Tibial nerve (tissue), 4 donors: ENCODE data around the gene OR10H2. TPM values are rescaled to one million over a fixed set of nuclear protein-coding genes. Genes with fewer than 3 reads are reported as not detected.

Experiments used
- DNase-seq, 2 donors: peaks; one replicate each; pipeline ENCODE4 v3.0.0-alpha.2; 2019; ENCODE audit warnings: low spot score in 2 of 2
- H3K27ac ChIP-seq, 4 donors: fragments of 200-600 bp; sonication (generic) in 3 of 4; one replicate each; pipeline ENCODE4 v1.5.1; 2017 to 2019; ENCODE audit warnings: mild to moderate bottlenecking in 1 of 4
- H3K27me3 ChIP-seq, 2 donors: fragments of 200-600 bp; sonication (generic) in 1 of 2; one replicate each; pipeline versions ENCODE4 v1.5.1 to v1.6.0; 2017 to 2019
- H3K36me3 ChIP-seq, 3 donors: fragments of 200-600 bp; sonication (generic); one replicate each; pipeline ENCODE4 v1.5.1; 2018 to 2019
- H3K4me1 ChIP-seq, 4 donors: fragments of 200-600 bp; sonication (generic) in 3 of 4; one replicate each; pipeline ENCODE4 v1.5.1; 2017 to 2019
- H3K4me3 ChIP-seq, 4 donors: fragments of 200-600 bp; sonication (generic) in 3 of 4; one replicate each; pipeline ENCODE4 v1.5.1; 2017 to 2019; ENCODE audit warnings: mild to moderate bottlenecking in 1 of 4, moderate library complexity in 1 of 4
- H3K9me3 ChIP-seq, 4 donors: fragments of 200-600 bp; sonication (generic) in 3 of 4; one replicate each; pipeline ENCODE4 v1.5.1; 2017 to 2019
- CTCF ChIP-seq, 5 experiments: fragments of 200-600 bp in 3 of 5; fragments of 450-650 bp in 2 of 5; sonication (generic) in 3 of 5; IDR thresholded peaks; one replicate each; pipeline ENCODE4 v1.5.1; 2016 to 2019; ENCODE audit warnings: antibody characterized with exemption in 5 of 5, mild to moderate bottlenecking in 3 of 5, moderate library complexity in 2 of 5
- EP300 ChIP-seq, 2 donors: sonication (generic); formaldehyde crosslinking; IDR thresholded peaks; one replicate each; pipeline ENCODE4 v1.6.1; 2017; ENCODE audit warnings: antibody characterized with exemption in 2 of 2, mild to moderate bottlenecking in 1 of 2
- POLR2A ChIP-seq, 2 donors: fragments of 450-650 bp; IDR thresholded peaks; one replicate each; pipeline ENCODE4 v1.6.1; 2017; ENCODE audit warnings: antibody characterized with exemption in 2 of 2, mild to moderate bottlenecking in 2 of 2, moderate library complexity in 2 of 2
- WGBS, 2 donors: methylation state at CpG; one replicate each; pipeline ENCODE4 v1.1.5; 2018; 5-methylcytosine and 5-hydroxymethylcytosine counted together
- total RNA-seq, 4 donors: library from RNA; depleted of rRNA; stranded (reverse); fragments of >200 nt; gene quantifications; one replicate each; pipeline ENCODE4 v1.1.0, GENCODE V29; 2016

OR10H2 gene
- total RNA-seq, 4 donors from 2014 or later = not detected

GRCh38 chr19:15732388-15732787 lies 4.6 kb downstream of the OR10H2 start:
- Histone ChIP-seq H3K4me1 (no peaks in the 10 kb centered on the region), H3K27ac (no peak overlapping the region), H3K4me3 (no peak overlapping the region), H3K36me3 (no peaks in the 10 kb centered on the region), H3K27me3 (no peaks in the 10 kb centered on the region), H3K9me3 (no peaks in the 10 kb centered on the region)
- TF ChIP-seq CTCF (IDR thresholded peaks at IDR 0.05) (no peak), EP300 (IDR thresholded peaks at IDR 0.05) (no peak), POLR2A (IDR thresholded peaks at IDR 0.05) (no peak)
- no peak for DNase-seq
- WGBS, 2 donors = 20 to 21% methylated on average over 1 of the region's 1 CpG

- H3K9me3 ChIP-seq = no peaks in the 10 kb centered on the region
- H3K27me3 ChIP-seq = no peaks in the 10 kb centered on the region
- no peak for DNase-seq
- TF ChIP-seq EP300 (IDR thresholded peaks at IDR 0.05) (no peak), CTCF (IDR thresholded peaks at IDR 0.05) (no peak), POLR2A (IDR thresholded peaks at IDR 0.05) (no peak)
- H3K36me3 ChIP-seq = no peaks in the 10 kb centered on the region
- H3K27ac ChIP-seq = no peak overlapping the region
- no peak overlapping the region for H3K4me3 ChIP-seq
- H3K4me1 ChIP-seq = no peaks in the 10 kb centered on the region
- 56 to 60% methylated on average over 6 of the region's 6 CpGs for WGBS, 2 donors
Observed at GRCh38 chr19:15733895-15734294, 6.1 kb downstream of the OR10H2 start.

GRCh38 chr19:15737722-15738121 lies 9.9 kb downstream of the OR10H2 start, which contains the start of gene OR10H3:
TSS of gene OR10H3 (plus strand) at chr19:15737985. CDS start at chr19:15741393, 3,408 bp downstream.
- no peak within 1 kb of the TSS for H3K27ac ChIP-seq
- no peak for DNase-seq
- H3K27me3 ChIP-seq = no peaks in the 10 kb centered on the region
- TF ChIP-seq POLR2A (IDR thresholded peaks at IDR 0.05) (no peak), EP300 (IDR thresholded peaks at IDR 0.05) (no peak), CTCF (IDR thresholded peaks at IDR 0.05) (no peak)
- H3K4me3 ChIP-seq = no peak within 1 kb of the TSS
- peaks cover 0 to 23% (median 2%) of the 10 kb centered on the region in 4 donors for H3K9me3 ChIP-seq
- H3K4me1 ChIP-seq = no peaks in the 10 kb centered on the region
- no peaks in the 10 kb centered on the region for H3K36me3 ChIP-seq
- 56 to 58% methylated on average over 4 of the region's 4 CpGs for WGBS, 2 donors

GRCh38 chr19:15740785-15741184 lies 13.0 kb downstream of the OR10H2 start:
- H3K27me3 ChIP-seq = peaks cover 0 to 3% of the 10 kb centered on the region in 2 donors
- no peaks in the 10 kb centered on the region for H3K36me3 ChIP-seq
- H3K9me3 ChIP-seq = peaks cover 0 to 23% (median 2%) of the 10 kb centered on the region in 4 donors
- TF ChIP-seq CTCF (IDR thresholded peaks at IDR 0.05) (no peak), EP300 (IDR thresholded peaks at IDR 0.05) (no peak), POLR2A (IDR thresholded peaks at IDR 0.05) (no peak)
- no peak overlapping the region for H3K4me3 ChIP-seq
- WGBS, 2 donors = 56 to 59% methylated on average over 1 of the region's 1 CpG
- no peaks in the 10 kb centered on the region for H3K4me1 ChIP-seq
- H3K27ac ChIP-seq = no peak overlapping the region
- no peak for DNase-seq

- Histone ChIP-seq H3K9me3 (no peaks in the 10 kb centered on the region), H3K36me3 (no peaks in the 10 kb centered on the region), H3K27ac (no peak overlapping the region), H3K4me1 (no peaks in the 10 kb centered on the region), H3K4me3 (no peak overlapping the region), H3K27me3 (peaks cover 0 to 11% of the 10 kb centered on the region in 2 donors)
- no peak for DNase-seq
- TF ChIP-seq CTCF (IDR thresholded peaks at IDR 0.05) = no peak
- no peak for TF ChIP-seq EP300 (IDR thresholded peaks at IDR 0.05)
- no peak for TF ChIP-seq POLR2A (IDR thresholded peaks at IDR 0.05)
- WGBS, 2 donors = 83 to 86% methylated on average over 2 of the region's 2 CpGs
Observed at GRCh38 chr19:15748239-15748638, 20.4 kb downstream of the OR10H2 start.
